HS-5 (cell line): ENCODE measurements around the gene SHFL.

Experiments used
- DNase-seq: peaks from one replicate; pipeline ENCODE4 v3.0.0-alpha.2; 2012; ENCODE audit warnings: low read depth

SHFL gene

DNA sequence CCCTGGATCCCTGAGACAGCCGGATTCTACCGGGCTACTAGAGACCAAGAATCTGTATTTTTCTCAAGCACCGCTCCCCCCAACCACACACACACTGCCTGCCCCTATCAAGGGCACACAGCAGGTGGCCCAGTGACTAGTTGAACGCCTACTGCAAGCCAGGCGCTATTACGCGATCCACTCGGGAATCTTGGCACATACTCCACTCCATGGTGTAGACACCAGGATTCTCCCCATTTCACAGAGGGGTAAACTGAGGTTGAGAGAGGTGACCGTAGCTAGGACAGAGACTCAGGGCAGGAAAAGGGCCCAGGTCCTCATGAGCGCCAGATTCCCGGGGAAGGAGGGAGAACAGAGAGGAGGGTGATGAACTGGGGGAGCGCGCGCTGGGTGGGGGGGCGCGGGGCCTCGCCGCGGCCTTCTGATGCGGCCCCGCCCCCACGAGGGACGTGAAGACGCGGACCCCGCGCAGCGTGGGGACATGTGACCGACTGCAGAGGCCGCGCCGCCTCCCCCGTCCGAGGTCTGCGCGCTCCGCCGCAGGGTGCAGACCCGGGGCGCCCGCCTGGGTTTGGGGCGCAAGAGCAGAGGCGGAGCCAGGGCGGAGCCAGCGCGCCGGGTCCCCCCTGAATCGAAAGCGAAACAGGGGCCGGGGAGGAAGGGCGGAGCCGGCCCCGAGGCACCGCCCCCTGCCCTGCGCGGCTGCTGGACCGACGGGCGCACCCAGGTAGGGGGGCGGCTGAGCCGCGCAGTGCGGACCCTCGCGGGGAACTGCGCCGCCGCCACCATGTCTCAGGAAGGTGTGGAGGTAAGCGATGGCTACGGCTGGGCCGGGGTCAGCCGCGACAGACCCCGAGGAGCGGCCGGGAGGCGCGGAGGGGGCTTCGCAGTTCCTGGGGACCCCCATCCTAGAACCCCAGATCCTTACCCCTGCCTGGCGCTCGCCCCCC, at the start of gene SHFL:
Gene SHFL (plus strand): TSS at position 677 of the 950 bp plus-strand sequence. CDS start 111 bp downstream, at position 788.
- no peak for DNase-seq

DNA sequence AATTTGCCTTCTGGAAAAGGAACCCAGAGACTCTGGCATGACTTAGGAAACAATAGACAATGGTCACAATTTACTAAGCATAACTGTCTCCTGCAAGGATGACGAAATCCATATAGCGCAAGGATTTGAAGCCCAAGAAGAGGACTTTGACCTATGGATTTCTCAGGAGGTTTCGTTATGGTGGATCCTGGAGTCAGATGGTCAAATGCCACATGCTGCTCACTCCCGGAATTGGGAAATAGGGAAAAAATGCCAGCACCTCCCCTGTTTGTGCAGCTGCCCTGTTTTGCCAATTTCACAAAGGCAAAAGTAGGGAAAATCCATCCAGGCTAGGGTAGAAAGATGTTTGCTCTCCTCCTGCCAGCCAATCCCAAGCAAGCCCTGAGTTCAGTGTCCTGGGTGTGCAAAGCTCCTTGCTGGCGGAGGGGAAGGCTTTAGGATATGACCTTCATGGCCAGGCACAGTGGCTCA, 49.5 kb upstream of the SHFL start:
- DNase-seq = no peak

DNA sequence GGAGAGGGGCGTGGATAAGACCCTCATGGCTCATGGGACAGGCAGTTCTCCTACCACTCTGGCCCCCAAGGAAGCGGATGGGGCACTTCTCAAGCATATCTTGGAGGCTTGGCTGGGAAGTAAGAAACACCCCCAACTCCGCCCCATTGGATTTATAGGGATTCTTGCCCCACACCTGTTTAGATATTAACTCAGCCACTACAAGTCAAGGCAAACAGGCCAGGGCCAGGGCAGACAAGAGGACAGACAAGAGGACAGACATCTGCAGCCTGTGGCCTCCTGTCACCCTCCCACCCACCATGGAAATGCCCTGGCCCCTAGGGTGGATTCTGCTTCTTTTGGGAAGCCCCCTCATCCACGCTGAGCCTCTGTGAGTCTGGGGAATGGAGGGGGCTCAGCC, 48.8 kb upstream of the SHFL start:
- no peak for DNase-seq

GRCh38 chr19:10037809-10038208, 48.3 kb upstream of the SHFL start:
- DNase-seq = no peak

DNA sequence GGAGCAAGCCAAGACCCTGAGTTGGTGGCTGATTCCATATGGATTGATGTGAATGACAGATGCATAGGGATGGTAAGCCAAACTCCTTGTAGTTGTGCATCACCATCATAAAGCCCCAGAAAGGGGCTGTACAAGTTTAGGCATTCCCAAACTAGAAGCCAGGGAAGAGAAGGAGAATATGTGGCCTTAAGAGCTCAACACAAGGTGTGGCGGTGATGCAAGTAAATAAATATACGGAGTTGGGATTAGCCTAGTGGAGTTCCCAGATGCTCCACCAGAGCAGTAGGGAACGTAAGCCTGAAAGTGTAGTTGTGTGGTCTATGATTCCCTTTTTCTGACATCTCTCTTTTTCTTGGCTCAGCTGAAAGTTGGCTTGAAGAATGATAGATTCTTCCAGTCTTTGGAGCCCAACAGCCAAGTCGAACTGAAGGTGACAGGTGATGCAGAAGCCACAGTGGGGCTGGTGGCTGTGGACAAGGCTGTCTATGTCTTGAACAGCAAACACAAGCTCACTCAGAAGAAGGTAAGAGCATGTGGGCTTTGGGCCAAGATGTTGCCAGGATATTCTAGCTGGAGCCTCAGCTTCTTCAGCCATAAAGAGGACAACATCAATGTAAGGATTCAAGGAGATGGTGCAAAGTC, 42.7 kb upstream of the SHFL start:
- DNase-seq = peak; percentile 51

GRCh38 chr19:10044390-10044789, 41.7 kb upstream of the SHFL start:
- no peak for DNase-seq

DNA sequence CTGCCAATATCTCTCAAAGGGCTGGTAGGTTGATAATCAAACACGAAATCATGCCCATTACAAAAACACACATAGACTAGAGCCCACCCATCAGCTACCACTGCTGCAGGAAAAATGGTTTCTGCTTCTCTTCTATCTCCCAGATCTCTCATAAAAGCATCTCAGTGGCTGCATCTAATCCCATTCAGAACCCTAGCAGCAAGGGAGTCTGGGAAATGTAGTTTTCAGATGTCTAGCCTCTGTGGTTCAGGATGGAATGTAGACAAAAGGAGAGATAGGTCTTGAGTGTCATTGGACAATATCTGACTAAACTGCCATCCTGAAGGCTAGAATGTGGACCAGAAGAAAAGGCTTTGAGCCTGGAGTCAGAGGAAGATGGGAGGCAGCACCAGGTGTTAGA, 40.7 kb upstream of the SHFL start:
- DNase-seq = no peak

DNA sequence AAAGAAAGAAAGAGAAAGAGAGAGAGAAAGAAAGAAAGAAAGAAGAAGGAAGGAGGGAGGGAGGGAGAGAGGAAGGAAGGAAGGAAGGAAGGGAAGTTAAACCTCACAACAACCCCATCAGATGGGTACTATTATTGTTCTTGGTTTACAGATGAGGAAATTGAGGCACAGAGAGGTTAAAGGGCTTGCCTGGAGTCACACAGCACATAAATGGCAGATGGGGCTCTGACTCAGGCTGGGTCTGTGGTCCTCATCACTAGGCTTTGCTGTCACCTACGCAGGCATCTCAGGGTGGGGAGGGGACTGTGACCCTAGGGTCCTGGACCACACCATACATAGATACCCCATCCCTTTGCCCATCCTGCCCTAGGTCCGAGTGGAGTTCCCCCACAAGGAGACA, 36.5 kb upstream of the SHFL start:
- no peak for DNase-seq

DNA sequence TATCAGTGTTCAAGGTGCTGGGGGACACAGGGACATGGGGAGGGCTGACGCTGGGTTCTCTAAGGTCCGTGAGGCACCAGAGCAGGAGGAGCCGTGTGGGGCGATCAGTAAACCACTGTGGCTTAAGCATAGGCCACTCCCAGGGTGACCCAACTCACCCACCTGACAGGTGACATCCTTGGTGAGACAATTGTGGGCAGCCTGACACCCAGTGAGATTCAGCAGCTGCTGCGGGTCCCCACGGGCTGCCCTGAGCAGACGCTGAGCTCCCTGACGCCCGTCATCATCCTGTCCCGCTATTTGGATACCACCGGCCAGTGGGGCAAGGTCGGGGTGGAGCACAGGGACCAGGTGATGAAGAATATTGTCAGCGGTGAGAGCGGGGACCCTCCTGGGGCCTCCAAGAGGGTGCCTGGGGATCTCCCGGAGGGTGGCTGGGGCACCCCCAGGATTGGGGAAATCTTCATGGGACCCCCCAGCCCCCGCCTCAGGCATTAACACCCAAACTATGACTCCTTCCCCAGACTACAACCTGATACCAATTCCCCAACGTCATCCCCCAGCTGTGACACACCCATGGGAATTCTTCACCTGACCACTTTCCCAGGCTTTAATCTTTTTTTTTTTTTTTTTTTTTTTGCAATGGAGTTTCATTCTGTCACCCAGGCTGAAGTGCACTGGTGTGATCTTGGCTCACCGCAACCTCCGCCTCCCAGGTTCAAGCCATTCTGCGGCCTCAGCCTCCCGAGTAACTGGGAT, 33.3 kb upstream of the SHFL start:
- no peak for DNase-seq

DNA sequence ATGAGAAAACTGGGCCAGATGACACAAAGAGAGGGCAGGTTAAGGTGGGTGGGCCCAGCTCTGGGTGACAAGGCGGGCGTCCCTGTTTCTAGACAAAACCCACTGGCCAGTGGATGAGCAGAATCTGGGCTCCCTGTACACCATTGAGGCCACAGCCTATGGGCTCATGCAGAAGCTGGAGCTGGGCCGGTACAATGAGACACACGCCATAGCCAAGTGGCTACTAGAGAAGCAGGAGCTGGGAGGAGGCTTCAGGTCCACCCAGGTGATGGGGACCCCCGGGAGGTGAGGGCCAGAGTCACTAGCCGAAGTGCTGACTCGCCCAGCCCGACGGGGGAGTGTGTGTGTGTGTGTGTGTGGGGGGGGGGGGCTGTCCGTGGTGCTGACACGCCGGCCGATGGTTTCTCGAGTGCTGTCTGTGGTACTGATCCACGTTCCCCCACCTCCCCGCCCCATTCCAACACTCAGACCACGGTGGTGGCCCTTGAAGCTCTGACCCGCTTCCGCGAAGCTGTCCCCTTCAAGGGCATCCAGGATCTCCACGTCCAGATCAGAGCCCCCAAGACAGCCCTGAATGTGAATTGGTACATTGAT, 24.3 kb upstream of the SHFL start:
- no peak for DNase-seq

- DNase-seq = no peak
Measured at GRCh38 chr19:10068205-10068604, 17.9 kb upstream of the SHFL start.

DNA sequence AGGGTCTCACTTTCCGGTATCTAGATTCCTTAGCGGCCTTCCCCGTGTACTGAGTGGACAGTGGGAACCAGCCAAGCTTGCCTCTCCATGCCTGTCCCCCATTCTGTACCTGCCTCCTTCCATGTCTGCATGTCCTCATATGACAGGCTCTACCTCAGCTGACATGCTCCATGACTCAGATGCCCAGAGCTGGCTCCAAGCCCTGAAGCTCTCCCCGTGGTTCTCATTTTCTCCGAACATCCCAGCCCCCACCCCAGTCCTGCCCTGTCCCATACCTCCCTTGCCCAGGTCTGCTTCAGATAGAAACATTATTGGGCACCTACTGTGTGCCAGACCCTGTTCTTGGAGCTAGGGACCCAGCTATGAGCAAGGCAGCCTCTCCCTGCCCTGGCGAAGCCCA, 17.1 kb upstream of the SHFL start:
- DNase-seq = no peak

GRCh38 chr19:10070730-10071446, 15.2 kb upstream of the SHFL start:
- DNase-seq = no peak

GRCh38 chr19:10074153-10074552, 12.0 kb upstream of the SHFL start:
- no peak for DNase-seq

GRCh38 chr19:10076535-10076934, 9.6 kb upstream of the SHFL start:
- DNase-seq = no peak

DNA sequence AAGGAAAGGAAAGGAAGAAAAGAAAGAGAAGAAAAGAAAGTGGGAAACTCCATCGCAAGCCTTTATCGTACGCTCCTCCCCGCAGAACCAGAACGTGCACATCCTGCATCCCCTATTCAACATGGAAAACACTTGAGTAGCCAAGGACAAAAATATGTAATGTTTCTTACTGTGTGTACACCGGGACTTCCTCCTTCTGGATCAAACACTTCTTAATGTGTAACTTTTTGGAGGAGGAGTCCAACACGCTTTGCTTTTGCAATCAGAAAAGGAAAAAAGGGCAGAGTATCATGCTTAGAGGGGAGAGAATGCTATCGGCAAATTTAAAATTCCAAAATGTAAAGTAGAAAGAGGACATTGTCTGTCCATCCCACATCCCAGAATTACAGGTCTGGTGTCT, 7.8 kb upstream of the SHFL start:
- no peak for DNase-seq

GRCh38 chr19:10079031-10079453, 7.1 kb upstream of the SHFL start:
- no peak for DNase-seq

- no peak for DNase-seq
Measured at GRCh38 chr19:10083911-10084310, 2.2 kb upstream of the SHFL start.

GRCh38 chr19:10084803-10085202, 1.3 kb upstream of the SHFL start:
- DNase-seq = no peak

- no peak for DNase-seq
Measured at GRCh38 chr19:10086591-10087192, 575 bp downstream of the SHFL start.
